Small intestine (tissue), 7 donors: ENCODE data around the gene GLI3. TPM values are rescaled to one million over a fixed set of nuclear protein-coding genes. Genes with fewer than 3 reads are reported as not detected.

Experiments used
- DNase-seq, 2 donors: peaks; one replicate each; pipeline versions ENCODE4 v3.0.0 to v3.0.0-alpha.2; 2013
- FAIRE-seq: peaks from 2 replicates; lab custom pipeline; 2012; peaks lifted over from hg19 to GRCh38; lab: Jason Lieb, UNC
- H3K27ac ChIP-seq, 3 donors: one replicate each; pipeline ENCODE4 v1.5.1; 2013; ENCODE audit warnings: low read length in 2 of 3, mild to moderate bottlenecking in 2 of 3, control low read depth in 1 of 3, inconsistent platforms in 1 of 3, low read depth in 1 of 3, moderate library complexity in 1 of 3
- H3K27me3 ChIP-seq, 3 donors: one replicate each; pipeline ENCODE4 v1.6.1; 2013; ENCODE audit warnings: low read length in 3 of 3, inconsistent platforms in 1 of 3; ENCODE audit not compliant: control insufficient read depth in 3 of 3, insufficient read depth in 3 of 3
- H3K36me3 ChIP-seq, 3 donors: one replicate each; pipeline ENCODE4 v1.6.1; 2013; ENCODE audit warnings: low read length in 3 of 3, inconsistent platforms in 1 of 3, low read depth in 1 of 3, mild to moderate bottlenecking in 1 of 3, moderate library complexity in 1 of 3; ENCODE audit not compliant: control insufficient read depth in 3 of 3, insufficient read depth in 2 of 3
- H3K4me1 ChIP-seq, 3 donors: one replicate each; pipeline ENCODE4 v1.6.1; 2013; ENCODE audit warnings: low read length in 2 of 3, inconsistent platforms in 1 of 3, low read depth in 1 of 3, mild to moderate bottlenecking in 1 of 3, moderate library complexity in 1 of 3; ENCODE audit not compliant: control insufficient read depth in 3 of 3, insufficient read depth in 2 of 3
- H3K4me3 ChIP-seq, 3 donors: one replicate each; pipeline ENCODE4 v1.5.1; 2013; ENCODE audit warnings: low read length in 3 of 3, control low read depth in 1 of 3, inconsistent platforms in 1 of 3, low read depth in 1 of 3, mild to moderate bottlenecking in 1 of 3, moderate library complexity in 1 of 3
- H3K9me3 ChIP-seq, 2 donors: one replicate each; pipeline ENCODE4 v1.6.1; 2013; ENCODE audit warnings: low read depth in 1 of 2, low read length in 1 of 2; ENCODE audit not compliant: control insufficient read depth in 2 of 2, insufficient read depth in 1 of 2
- WGBS, 3 donors: extraction: QIAGEN DNeasy Blood & Tissue Kit; methylation state at CpG; one replicate each; pipeline ENCODE4 v1.1.7; 2013; 5-methylcytosine and 5-hydroxymethylcytosine counted together
- polyA plus RNA-seq, 4 donors: library from polyadenylated mRNA; stranded (reverse) in 3 of 4; unstranded in 1 of 4; fragments of 200-250 nt in 3 of 4; fragments of 120-200 nt in 1 of 4; gene quantifications; one replicate each; pipeline versions ENCODE4 v1.2.1 to v1.2.3, GENCODE V29; 2013
- donor health status: healthy with polysubstance abuse.
- donor health status: control.
- donor health status: control.
- donor health status: Bipolar disorder and iron deficiency.
- donor health status: healthy.

The GLI3 gene
- polyA plus RNA-seq, 4 donors, result 0.54 to 2.7 (median 1.8) TPM; not detected in 1

GRCh38 chr7:41912426-41912825, 324.6 kb downstream of the GLI3 start:
- DNase-seq (no peak), FAIRE-seq (no peak)
- no peaks in the 10 kb centered on the region for H3K36me3 ChIP-seq
- H3K4me1 ChIP-seq, result no peaks in the 10 kb centered on the region
- no peak overlapping the region for H3K4me3 ChIP-seq
- WGBS, 3 donors, result 82 to 91% (median 83%) methylated on average over 2 of the region's 2 CpGs
- H3K9me3 ChIP-seq, result no peaks in the 10 kb centered on the region
- H3K27ac ChIP-seq, result no peak overlapping the region
- no peaks in the 10 kb centered on the region for H3K27me3 ChIP-seq

GRCh38 chr7:41911792-41912191, 325.2 kb downstream of the GLI3 start:
- Histone ChIP-seq H3K27me3 (no peaks in the 10 kb centered on the region), H3K4me3 (no peak overlapping the region), H3K4me1 (no peaks in the 10 kb centered on the region), H3K27ac (no peak overlapping the region), H3K36me3 (no peaks in the 10 kb centered on the region), H3K9me3 (no peaks in the 10 kb centered on the region)
- FAIRE-seq, result no peak
- WGBS, 3 donors, result 81 to 89% (median 88%) methylated on average over 2 of the region's 2 CpGs
- DNase-seq, result no peak
